Omental fat pad (tissue), 4 donors: ENCODE measurements around the gene OPN5. TPM values are rescaled to one million over a fixed set of nuclear protein-coding genes. Genes with fewer than 3 reads are reported as not detected.

Source experiments
- ATAC-seq: fragments of 150-250 bp; one replicate; pipeline ENCODE4 v1.9.1; 2016; ENCODE audit warnings: mild to moderate bottlenecking, moderate library complexity; ENCODE audit not compliant: low FRiP score
- DNase-seq: peaks from one replicate; pipeline ENCODE4 v3.0.0-alpha.2; 2019; ENCODE audit warnings: low spot score
- CTCF ChIP-seq, 3 donors: fragments of 450-650 bp; IDR thresholded peaks; one replicate each; pipeline ENCODE4 v1.5.1; 2016 to 2017; ENCODE audit warnings: antibody characterized with exemption in 3 of 3, mild to moderate bottlenecking in 3 of 3, moderate library complexity in 2 of 3
- small RNA-seq: library from RNA; depleted of rRNA; stranded (forward); fragments of <200 nt; gene quantifications from one replicate; pipeline ENCODE3, GENCODE V24; 2016
- total RNA-seq, 4 donors: library from RNA; depleted of rRNA; stranded (reverse); fragments of >200 nt; gene quantifications; one replicate each; pipeline ENCODE4 v1.1.0, GENCODE V29; 2016

The OPN5 gene
- total RNA-seq, 4 donors from 2014 or later = not detected

GRCh38 chr6:47875593-47875992, 93.8 kb downstream of the OPN5 start:
- ATAC-seq = no peak

More at GRCh38 chr6:47875593-47875992, 93.8 kb downstream of the OPN5 start:
- no peak for DNase-seq
- TF ChIP-seq CTCF (IDR thresholded peaks at IDR 0.05) = no peak

Small RNA genes within 50 kb of the gene (small RNA-seq; reads per million reads assigned to genes)
- gene RNU1-105P = not detected

Other genes starting within 250 kb of the OPN5 start
- gene ADGRF4, start 83.5 kb upstream of the OPN5 start, total RNA-seq = under 1 TPM in 2 of 4 donors, not detected in 2; 0.19 to 0.48 TPM